ENCODE data around the gene IL17RA. TPM values are rescaled to one million over a fixed set of nuclear protein-coding genes. Genes with fewer than 3 reads are reported as not detected.

Gene IL17RA
- total and polyA plus RNA-seq, 2 experiments from 2014 or later: 8.4 to 14.6 TPM

DNA sequence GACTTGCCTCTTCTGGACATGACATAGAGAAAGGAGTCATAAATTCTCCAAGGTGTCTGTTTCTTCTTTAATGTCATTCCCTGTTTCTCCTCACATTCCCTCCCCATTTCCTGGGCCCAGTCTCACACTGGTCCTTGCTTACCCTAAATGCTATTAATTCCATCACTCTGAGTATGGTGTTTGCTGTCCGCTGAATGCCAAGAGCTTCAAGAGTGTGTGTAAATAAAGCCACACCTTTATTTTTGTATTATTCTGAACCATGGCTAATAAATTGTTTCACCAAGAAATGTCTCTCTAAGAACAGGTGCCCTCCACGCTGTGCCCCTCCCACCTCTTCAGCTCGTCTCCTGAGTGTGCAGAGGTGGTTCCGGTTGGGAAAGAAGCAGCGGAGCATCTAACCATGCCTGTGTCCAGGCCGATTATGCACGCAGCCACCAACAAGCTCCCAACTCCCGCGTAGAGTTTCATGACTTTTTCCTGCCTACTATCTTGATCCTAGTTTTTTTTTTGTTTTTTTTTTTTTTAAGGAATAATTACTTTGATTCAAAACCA, 27.8 kb downstream of the IL17RA start:
- H3K27ac ChIP-seq: no peak overlapping the region

DNA sequence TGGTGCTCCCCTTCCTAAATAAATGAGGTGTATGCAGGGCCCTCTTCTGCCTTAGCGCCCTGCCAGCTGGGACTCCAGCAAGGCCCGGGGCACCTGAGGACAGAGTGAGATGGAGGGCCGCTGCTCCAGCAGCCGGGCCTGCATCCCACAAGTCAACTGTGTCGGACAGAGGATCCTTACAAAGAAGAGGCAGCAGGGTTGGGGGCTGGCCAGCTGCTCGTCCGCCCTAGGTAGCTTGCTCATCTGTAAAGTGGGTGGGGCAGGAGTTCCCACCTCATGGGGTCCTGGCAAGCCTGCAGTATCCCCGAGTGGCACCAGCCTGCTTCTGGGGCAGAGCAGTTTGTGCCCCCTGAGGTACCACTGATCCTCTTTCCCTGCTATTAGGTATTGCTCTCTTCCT, 28.8 kb downstream of the IL17RA start:
- Histone ChIP-seq H3K4me1 (ENCODE audit: insufficient read depth) (no peaks in the 10 kb centered on the region), H2AFZ (no peak overlapping the region), H3K36me3 (replicated peaks; ENCODE audit: insufficient read depth, low read depth) (no peaks in the 10 kb centered on the region), H3K27me3 (peaks cover 8% of the 10 kb centered on the region), H4K20me1 (ENCODE audit: insufficient read depth, poor library complexity, severe bottlenecking) (no peaks in the 10 kb centered on the region), H3K4me3 (no peak overlapping the region), H3K4me2 (no peak overlapping the region), H3K79me2 (no peaks in the 10 kb centered on the region), H3K9me2 (replicated peaks; ENCODE audit: insufficient read depth) (no peaks in the 10 kb centered on the region), H3K27ac (no peak overlapping the region), H3K9me3 (ENCODE audit: low read depth) (no peaks in the 10 kb centered on the region)
- DNase-seq (ENCODE audit: low spot score): no peak
- TF ChIP-seq EZH2phosphoT487 (IDR thresholded peaks at IDR 0.05; ENCODE audit: low read depth, severe bottlenecking, unreplicated experiment) (no peak), EZH2 (IDR thresholded peaks at IDR 0.05; ENCODE audit: borderline replicate concordance) (no peak)
- TF ChIP-seq, protein P1, sequence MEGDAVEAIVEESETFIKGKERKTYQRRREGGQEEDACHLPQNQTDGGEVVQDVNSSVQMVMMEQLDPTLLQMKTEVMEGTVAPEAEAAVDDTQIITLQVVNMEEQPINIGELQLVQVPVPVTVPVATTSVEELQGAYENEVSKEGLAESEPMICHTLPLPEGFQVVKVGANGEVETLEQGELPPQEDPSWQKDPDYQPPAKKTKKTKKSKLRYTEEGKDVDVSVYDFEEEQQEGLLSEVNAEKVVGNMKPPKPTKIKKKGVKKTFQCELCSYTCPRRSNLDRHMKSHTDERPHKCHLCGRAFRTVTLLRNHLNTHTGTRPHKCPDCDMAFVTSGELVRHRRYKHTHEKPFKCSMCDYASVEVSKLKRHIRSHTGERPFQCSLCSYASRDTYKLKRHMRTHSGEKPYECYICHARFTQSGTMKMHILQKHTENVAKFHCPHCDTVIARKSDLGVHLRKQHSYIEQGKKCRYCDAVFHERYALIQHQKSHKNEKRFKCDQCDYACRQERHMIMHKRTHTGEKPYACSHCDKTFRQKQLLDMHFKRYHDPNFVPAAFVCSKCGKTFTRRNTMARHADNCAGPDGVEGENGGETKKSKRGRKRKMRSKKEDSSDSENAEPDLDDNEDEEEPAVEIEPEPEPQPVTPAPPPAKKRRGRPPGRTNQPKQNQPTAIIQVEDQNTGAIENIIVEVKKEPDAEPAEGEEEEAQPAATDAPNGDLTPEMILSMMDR (IDR thresholded peaks at IDR 0.05; ENCODE audit: poor library complexity): no peak
- 89% methylated on average over 8 of the region's 8 CpGs for WGBS (ENCODE audit: low lambda C conversion rate, missing lambda C conversion rate)

More for the DNA sequence above, 27.8 kb downstream of the IL17RA start:
- H3K27me3 ChIP-seq: no peaks in the 10 kb centered on the region
- no peaks in the 10 kb centered on the region for H4K20me1 ChIP-seq (ENCODE audit: insufficient read depth, poor library complexity, severe bottlenecking)
- no peak overlapping the region for H3K4me2 ChIP-seq
- no peak for DNase-seq (ENCODE audit: low spot score)
- H2AFZ ChIP-seq: no peak overlapping the region
- H3K36me3 ChIP-seq (replicated peaks; ENCODE audit: insufficient read depth, low read depth): no peaks in the 10 kb centered on the region
- WGBS (ENCODE audit: low lambda C conversion rate, missing lambda C conversion rate): 81% methylated on average over 9 of the region's 9 CpGs
- TF ChIP-seq EZH2phosphoT487 (IDR thresholded peaks at IDR 0.05; ENCODE audit: low read depth, severe bottlenecking, unreplicated experiment): no peak
- TF ChIP-seq EZH2 (IDR thresholded peaks at IDR 0.05; ENCODE audit: borderline replicate concordance): no peak
- TF ChIP-seq, protein P1 (IDR thresholded peaks at IDR 0.05; ENCODE audit: poor library complexity): no peak
- no peaks in the 10 kb centered on the region for H3K4me1 ChIP-seq (ENCODE audit: insufficient read depth)
- no peak overlapping the region for H3K4me3 ChIP-seq
- no peaks in the 10 kb centered on the region for H3K79me2 ChIP-seq
- no peaks in the 10 kb centered on the region for H3K9me2 ChIP-seq (replicated peaks; ENCODE audit: insufficient read depth)
- no peaks in the 10 kb centered on the region for H3K9me3 ChIP-seq (ENCODE audit: low read depth)

DNA sequence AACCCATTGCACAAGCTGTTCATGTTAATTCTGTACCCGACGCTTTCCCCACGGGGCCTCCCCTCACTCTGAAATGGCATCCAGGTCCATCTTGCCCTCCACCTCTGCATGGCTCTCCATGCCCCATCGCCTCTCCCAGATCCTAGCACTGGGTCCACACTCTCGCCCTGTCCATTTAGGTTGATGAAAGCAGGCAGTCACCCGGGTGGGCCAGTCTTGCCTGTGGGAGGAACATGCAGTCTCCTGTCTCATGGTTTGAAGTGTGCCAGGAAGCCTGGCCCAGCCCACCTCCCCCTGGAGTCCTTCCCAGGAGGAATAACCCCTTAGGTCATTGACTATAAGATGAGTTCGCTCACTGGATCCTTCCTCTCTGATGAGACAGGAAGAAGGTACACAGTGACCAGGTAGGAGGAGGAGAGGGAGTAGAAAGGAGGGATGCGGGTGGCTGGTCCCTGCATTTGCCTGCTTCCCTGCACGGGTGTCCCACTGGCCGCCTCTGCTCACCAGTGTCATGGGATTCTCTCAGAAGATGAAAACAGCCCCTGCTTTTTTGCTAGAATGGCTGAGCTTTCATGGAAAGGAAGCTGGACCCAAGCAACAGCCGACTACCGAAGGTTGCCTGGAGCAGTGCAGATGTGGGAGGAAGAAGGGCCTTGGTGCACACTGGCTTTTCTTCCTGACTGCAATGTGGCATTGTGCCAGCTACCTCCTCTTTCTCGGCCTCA, 29.5 kb downstream of the IL17RA start:
- WGBS (ENCODE audit: low lambda C conversion rate, missing lambda C conversion rate): 85% methylated on average over 13 of the region's 13 CpGs
- Histone ChIP-seq H2AFZ (no peak overlapping the region), H3K4me2 (no peak overlapping the region), H3K36me3 (replicated peaks; ENCODE audit: insufficient read depth, low read depth) (no peaks in the 10 kb centered on the region), H3K27me3 (peaks cover 11% of the 10 kb centered on the region), H3K4me3 (no peak overlapping the region), H3K9me2 (replicated peaks; ENCODE audit: insufficient read depth) (no peaks in the 10 kb centered on the region), H3K27ac (no peak overlapping the region), H3K4me1 (ENCODE audit: insufficient read depth) (no peaks in the 10 kb centered on the region), H3K79me2 (no peaks in the 10 kb centered on the region), H3K9me3 (ENCODE audit: low read depth) (no peaks in the 10 kb centered on the region), H4K20me1 (ENCODE audit: insufficient read depth, poor library complexity, severe bottlenecking) (no peaks in the 10 kb centered on the region)
- TF ChIP-seq, protein P1 (IDR thresholded peaks at IDR 0.05; ENCODE audit: poor library complexity): no peak
- TF ChIP-seq EZH2phosphoT487 (IDR thresholded peaks at IDR 0.05; ENCODE audit: low read depth, severe bottlenecking, unreplicated experiment) (no peak), EZH2 (IDR thresholded peaks at IDR 0.05; ENCODE audit: borderline replicate concordance) (no peak)
- DNase-seq (ENCODE audit: low spot score): no peak

Data from hepatocyte (in vitro differentiated cells).